ENCODE results near the gene MAGEB1. TPM values are rescaled to one million over a fixed set of nuclear protein-coding genes. Genes with fewer than 3 reads are reported as not detected.

Gene MAGEB1
- total and polyA plus RNA-seq, 2 of the 13 experiments (the other 11 are each of a cell fraction or from before 2014, with no cell fraction given): not detected

DNA sequence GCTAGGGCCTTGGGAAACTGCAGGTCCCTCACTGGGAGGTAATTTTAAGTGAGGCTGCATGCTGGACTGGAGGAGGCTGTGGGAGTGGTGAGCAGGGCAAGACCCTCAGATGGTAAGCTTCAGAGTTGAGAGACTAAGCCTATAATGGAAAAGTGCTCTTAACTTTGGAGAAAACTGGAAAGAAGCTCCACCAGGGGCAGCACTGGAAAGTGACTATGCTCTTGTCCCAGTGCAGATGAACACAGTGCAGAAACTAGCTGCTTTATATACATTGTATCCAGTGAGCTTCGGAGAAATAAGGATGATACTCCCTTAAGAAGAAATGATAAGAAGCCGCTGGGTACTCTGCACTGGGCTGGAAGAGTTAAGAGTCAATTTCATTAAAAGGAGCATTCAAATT is 34.8 kb upstream of the MAGEB1 start (continued):
- TF ChIP-seq, protein P1, sequence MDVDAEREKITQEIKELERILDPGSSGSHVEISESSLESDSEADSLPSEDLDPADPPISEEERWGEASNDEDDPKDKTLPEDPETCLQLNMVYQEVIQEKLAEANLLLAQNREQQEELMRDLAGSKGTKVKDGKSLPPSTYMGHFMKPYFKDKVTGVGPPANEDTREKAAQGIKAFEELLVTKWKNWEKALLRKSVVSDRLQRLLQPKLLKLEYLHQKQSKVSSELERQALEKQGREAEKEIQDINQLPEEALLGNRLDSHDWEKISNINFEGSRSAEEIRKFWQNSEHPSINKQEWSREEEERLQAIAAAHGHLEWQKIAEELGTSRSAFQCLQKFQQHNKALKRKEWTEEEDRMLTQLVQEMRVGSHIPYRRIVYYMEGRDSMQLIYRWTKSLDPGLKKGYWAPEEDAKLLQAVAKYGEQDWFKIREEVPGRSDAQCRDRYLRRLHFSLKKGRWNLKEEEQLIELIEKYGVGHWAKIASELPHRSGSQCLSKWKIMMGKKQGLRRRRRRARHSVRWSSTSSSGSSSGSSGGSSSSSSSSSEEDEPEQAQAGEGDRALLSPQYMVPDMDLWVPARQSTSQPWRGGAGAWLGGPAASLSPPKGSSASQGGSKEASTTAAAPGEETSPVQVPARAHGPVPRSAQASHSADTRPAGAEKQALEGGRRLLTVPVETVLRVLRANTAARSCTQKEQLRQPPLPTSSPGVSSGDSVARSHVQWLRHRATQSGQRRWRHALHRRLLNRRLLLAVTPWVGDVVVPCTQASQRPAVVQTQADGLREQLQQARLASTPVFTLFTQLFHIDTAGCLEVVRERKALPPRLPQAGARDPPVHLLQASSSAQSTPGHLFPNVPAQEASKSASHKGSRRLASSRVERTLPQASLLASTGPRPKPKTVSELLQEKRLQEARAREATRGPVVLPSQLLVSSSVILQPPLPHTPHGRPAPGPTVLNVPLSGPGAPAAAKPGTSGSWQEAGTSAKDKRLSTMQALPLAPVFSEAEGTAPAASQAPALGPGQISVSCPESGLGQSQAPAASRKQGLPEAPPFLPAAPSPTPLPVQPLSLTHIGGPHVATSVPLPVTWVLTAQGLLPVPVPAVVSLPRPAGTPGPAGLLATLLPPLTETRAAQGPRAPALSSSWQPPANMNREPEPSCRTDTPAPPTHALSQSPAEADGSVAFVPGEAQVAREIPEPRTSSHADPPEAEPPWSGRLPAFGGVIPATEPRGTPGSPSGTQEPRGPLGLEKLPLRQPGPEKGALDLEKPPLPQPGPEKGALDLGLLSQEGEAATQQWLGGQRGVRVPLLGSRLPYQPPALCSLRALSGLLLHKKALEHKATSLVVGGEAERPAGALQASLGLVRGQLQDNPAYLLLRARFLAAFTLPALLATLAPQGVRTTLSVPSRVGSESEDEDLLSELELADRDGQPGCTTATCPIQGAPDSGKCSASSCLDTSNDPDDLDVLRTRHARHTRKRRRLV (CRISPR knock-in tag; IDR thresholded peaks at IDR 0.05): no peak
- TF ChIP-seq MYNN (CRISPR knock-in tag; IDR thresholded peaks at IDR 0.05; ENCODE audit: low read depth) (no peak), THAP11 (CRISPR knock-in tag; IDR thresholded peaks at IDR 0.05) (no peak), MTF2 (CRISPR knock-in tag; IDR thresholded peaks at IDR 0.05; ENCODE audit: borderline replicate concordance) (no peak), ZSCAN12 (CRISPR knock-in tag; IDR thresholded peaks at IDR 0.05) (no peak)
- TF ChIP-seq, protein P2, sequence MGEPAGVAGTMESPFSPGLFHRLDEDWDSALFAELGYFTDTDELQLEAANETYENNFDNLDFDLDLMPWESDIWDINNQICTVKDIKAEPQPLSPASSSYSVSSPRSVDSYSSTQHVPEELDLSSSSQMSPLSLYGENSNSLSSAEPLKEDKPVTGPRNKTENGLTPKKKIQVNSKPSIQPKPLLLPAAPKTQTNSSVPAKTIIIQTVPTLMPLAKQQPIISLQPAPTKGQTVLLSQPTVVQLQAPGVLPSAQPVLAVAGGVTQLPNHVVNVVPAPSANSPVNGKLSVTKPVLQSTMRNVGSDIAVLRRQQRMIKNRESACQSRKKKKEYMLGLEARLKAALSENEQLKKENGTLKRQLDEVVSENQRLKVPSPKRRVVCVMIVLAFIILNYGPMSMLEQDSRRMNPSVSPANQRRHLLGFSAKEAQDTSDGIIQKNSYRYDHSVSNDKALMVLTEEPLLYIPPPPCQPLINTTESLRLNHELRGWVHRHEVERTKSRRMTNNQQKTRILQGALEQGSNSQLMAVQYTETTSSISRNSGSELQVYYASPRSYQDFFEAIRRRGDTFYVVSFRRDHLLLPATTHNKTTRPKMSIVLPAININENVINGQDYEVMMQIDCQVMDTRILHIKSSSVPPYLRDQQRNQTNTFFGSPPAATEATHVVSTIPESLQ (CRISPR knock-in tag; conservative IDR thresholded peaks at IDR 0.05): no peak
- TF ChIP-seq, protein P3, sequence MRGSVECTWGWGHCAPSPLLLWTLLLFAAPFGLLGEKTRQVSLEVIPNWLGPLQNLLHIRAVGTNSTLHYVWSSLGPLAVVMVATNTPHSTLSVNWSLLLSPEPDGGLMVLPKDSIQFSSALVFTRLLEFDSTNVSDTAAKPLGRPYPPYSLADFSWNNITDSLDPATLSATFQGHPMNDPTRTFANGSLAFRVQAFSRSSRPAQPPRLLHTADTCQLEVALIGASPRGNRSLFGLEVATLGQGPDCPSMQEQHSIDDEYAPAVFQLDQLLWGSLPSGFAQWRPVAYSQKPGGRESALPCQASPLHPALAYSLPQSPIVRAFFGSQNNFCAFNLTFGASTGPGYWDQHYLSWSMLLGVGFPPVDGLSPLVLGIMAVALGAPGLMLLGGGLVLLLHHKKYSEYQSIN (CRISPR knock-in tag; IDR thresholded peaks at IDR 0.05; ENCODE audit: borderline replicate concordance): no peak
